H9 (cell line): ENCODE results near the gene FOXC2. TPM values are rescaled to one million over a fixed set of nuclear protein-coding genes. Genes with fewer than 3 reads are reported as not detected.

Experiments used
- DNase-seq: peaks from one replicate; pipeline ENCODE4 v3.0.0-alpha.2; 2017
- H2AFZ ChIP-seq: one replicate; pipeline ENCODE4 v1.6.1; 2013; ENCODE audit warnings: mild to moderate bottlenecking, low read length, control low read depth, moderate library complexity
- H2AK5ac ChIP-seq: 2 replicates; pipeline ENCODE4 v1.6.1; 2013; ENCODE audit warnings: low read length, control low read depth, mixed read lengths; ENCODE audit not compliant: insufficient read length
- H2BK120ac ChIP-seq: one replicate; pipeline ENCODE4 v1.6.1; 2013; ENCODE audit warnings: low read depth, mild to moderate bottlenecking, low read length, control low read depth, inconsistent platforms; ENCODE audit not compliant: poor library complexity, severe bottlenecking
- H2BK12ac ChIP-seq: 2 replicates; pipeline ENCODE4 v1.6.1; 2013; ENCODE audit warnings: low read length, control low read depth, mixed read lengths, low read depth; ENCODE audit not compliant: insufficient read length
- H2BK15ac ChIP-seq: 2 replicates; pipeline ENCODE4 v1.6.1; 2013; ENCODE audit warnings: low read depth, low read length, control low read depth
- H2BK20ac ChIP-seq: one replicate; pipeline ENCODE4 v1.6.1; 2013; ENCODE audit warnings: low read depth, mild to moderate bottlenecking, low read length, control low read depth, inconsistent platforms; ENCODE audit not compliant: poor library complexity, severe bottlenecking
- H2BK5ac ChIP-seq: 2 replicates; pipeline ENCODE4 v1.6.1; 2013; ENCODE audit warnings: low read length, control low read depth, mixed read lengths; ENCODE audit not compliant: insufficient read length
- H3K14ac ChIP-seq: 2 replicates; pipeline ENCODE4 v1.6.1; 2013; ENCODE audit warnings: low read length, control low read depth; ENCODE audit not compliant: insufficient read depth
- H3K18ac ChIP-seq: 2 replicates; pipeline ENCODE4 v1.6.1; 2013; ENCODE audit warnings: low read depth, mild to moderate bottlenecking, mixed read lengths, low read length, control low read depth; ENCODE audit not compliant: insufficient read length
- H3K23ac ChIP-seq: 2 replicates; pipeline ENCODE4 v1.6.1; 2013; ENCODE audit warnings: low read length, control low read depth, mixed read lengths, low read depth; ENCODE audit not compliant: insufficient read length
- H3K23me2 ChIP-seq: 2 replicates; pipeline ENCODE4 v1.6.1; 2013; ENCODE audit warnings: low read depth, mild to moderate bottlenecking, mixed read lengths, low read length, control low read depth; ENCODE audit not compliant: insufficient read length, poor library complexity, severe bottlenecking
- H3K27ac ChIP-seq: 2 replicates; pipeline ENCODE4 v1.5.1; 2013; ENCODE audit warnings: low read length, control low read depth, mixed read lengths, low read depth; ENCODE audit not compliant: insufficient read length
- H3K27me3 ChIP-seq: 2 replicates; pipeline ENCODE4 v1.6.1; 2013; ENCODE audit warnings: low read length, control low read depth, inconsistent platforms; ENCODE audit not compliant: insufficient read depth
- H3K4ac ChIP-seq: 2 replicates; pipeline ENCODE4 v1.6.1; 2013; ENCODE audit warnings: low read depth, mild to moderate bottlenecking, control low read depth, inconsistent platforms, low read length, moderate library complexity
- H3K4me1 ChIP-seq: 2 replicates; pipeline ENCODE4 v1.6.1; 2013; ENCODE audit warnings: low read length, control low read depth, inconsistent platforms; ENCODE audit not compliant: insufficient read depth
- H3K4me2 ChIP-seq: 2 replicates; pipeline ENCODE4 v1.6.1; 2013; ENCODE audit warnings: low read length, control low read depth, mixed read lengths; ENCODE audit not compliant: insufficient read length, insufficient read depth
- H3K56ac ChIP-seq: 2 replicates; pipeline ENCODE4 v1.6.1; 2013; ENCODE audit warnings: low read depth, mild to moderate bottlenecking, mixed read lengths, low read length, control low read depth; ENCODE audit not compliant: insufficient read length
- H3K79me1 ChIP-seq: 2 replicates; pipeline ENCODE4 v1.6.1; 2013; ENCODE audit warnings: low read depth, mild to moderate bottlenecking, moderate library complexity, low read length, control low read depth, inconsistent platforms; ENCODE audit not compliant: insufficient read depth, poor library complexity, severe bottlenecking
- H3K79me2 ChIP-seq: 2 replicates; pipeline ENCODE4 v1.6.1; 2013; ENCODE audit warnings: low read length, control low read depth, inconsistent platforms; ENCODE audit not compliant: insufficient read depth
- H3K9ac ChIP-seq: 2 replicates; pipeline ENCODE4 v1.6.1; 2013; ENCODE audit warnings: low read length, control low read depth, mixed read lengths; ENCODE audit not compliant: insufficient read length; ENCODE audit errors: extremely low read depth
- H3K9me3 ChIP-seq: one replicate; pipeline ENCODE4 v1.6.1; 2013; ENCODE audit warnings: low read depth, low read length, inconsistent platforms; ENCODE audit not compliant: control insufficient read depth
- H3T11ph ChIP-seq: one replicate; pipeline ENCODE4 v1.6.1; 2013; ENCODE audit warnings: mild to moderate bottlenecking, low read length, control low read depth, inconsistent platforms
- H4K20me1 ChIP-seq: one replicate; pipeline ENCODE4 v1.6.1; 2013; ENCODE audit not compliant: control insufficient read depth, insufficient read length, insufficient read depth
- H4K5ac ChIP-seq: 2 replicates; pipeline ENCODE4 v1.6.1; 2013; ENCODE audit warnings: low read depth, mild to moderate bottlenecking, mixed read lengths, low read length, control low read depth; ENCODE audit not compliant: insufficient read length
- H4K8ac ChIP-seq: replicated peaks from 2 replicates; pipeline ENCODE4 v1.6.1; 2013; ENCODE audit warnings: low read length, control low read depth, mixed read lengths, low read depth; ENCODE audit not compliant: insufficient read length
- H4K91ac ChIP-seq: 2 replicates; pipeline ENCODE4 v1.6.1; 2013; ENCODE audit warnings: low read depth, mild to moderate bottlenecking, moderate library complexity, mixed read lengths, low read length, control low read depth; ENCODE audit not compliant: insufficient read length
- H3K27ac Mint-ChIP-seq, 3 experiments: 2 replicates in 2 of 3; 3 replicates in 1 of 3; pipeline ENCODE4 v1.8.0; 2020 to 2021; ENCODE audit warnings: mixed read lengths in 3 of 3, mild to moderate bottlenecking in 1 of 3, moderate library complexity in 1 of 3
- H3K27me3 Mint-ChIP-seq: 2 replicates; pipeline ENCODE4 v1.8.0; 2021; ENCODE audit warnings: low read depth, mild to moderate bottlenecking, moderate library complexity, mixed read lengths
- H3K36me3 Mint-ChIP-seq, 3 experiments: 2 replicates in 2 of 3; 3 replicates in 1 of 3; pipeline ENCODE4 v1.8.0; 2020 to 2021; ENCODE audit warnings: low read depth in 3 of 3, mixed read lengths in 3 of 3; ENCODE audit not compliant: insufficient read depth in 1 of 3
- H3K4me1 Mint-ChIP-seq, 2 experiments: 2 replicates each; pipeline ENCODE4 v1.8.0; 2020; ENCODE audit warnings: mixed read lengths in 2 of 2
- H3K4me3 Mint-ChIP-seq, 2 experiments: 2 replicates in 1 of 2; 3 replicates in 1 of 2; pipeline ENCODE4 v1.8.0; 2020 to 2021; ENCODE audit warnings: mild to moderate bottlenecking in 2 of 2, mixed read lengths in 2 of 2, moderate library complexity in 1 of 2
- H3K9me3 Mint-ChIP-seq, 2 experiments: 2 replicates in 1 of 2; 3 replicates in 1 of 2; pipeline ENCODE4 v1.8.0; 2020; ENCODE audit warnings: mild to moderate bottlenecking in 2 of 2, mixed read lengths in 2 of 2, moderate library complexity in 1 of 2
- CTCF ChIP-seq: fragments of 200-600 bp; sonication (generic); conservative IDR thresholded peaks from 3 replicates; pipeline ENCODE4 v1.8.0; 2021; ENCODE audit warnings: antibody characterized with exemption, mild to moderate bottlenecking
- WGBS: extraction: QIAGEN DNeasy Blood & Tissue Kit; methylation state at CpG from one replicate; pipeline ENCODE4 v1.1.7; 2013; ENCODE audit warnings: missing lambda C conversion rate, low lambda C conversion rate, mixed read lengths; ENCODE audit not compliant: insufficient read length; ENCODE audit errors: extremely low coverage; 5-methylcytosine and 5-hydroxymethylcytosine counted together
- total RNA-seq: library from RNA; stranded (reverse); gene quantifications from 2 replicates; pipeline ENCODE4 v1.2.1, GENCODE V29; 2021

Gene FOXC2
- total RNA-seq, 1 experiment from 2014 or later, result not detected

- no peak overlapping the region for H2BK20ac ChIP-seq
- H3K4me1 ChIP-seq, result no peaks in the 10 kb centered on the region
- H2AK5ac ChIP-seq, result no peak overlapping the region
- H3K27me3 Mint-ChIP-seq, result peaks cover 17% of the 10 kb centered on the region
- H2BK15ac ChIP-seq, result no peak overlapping the region
- TF ChIP-seq CTCF, result no peak
- H3K36me3 Mint-ChIP-seq, result no peaks in the 10 kb centered on the region; a peak in 1 of 7 replicates
- H3K27ac ChIP-seq, result no peak overlapping the region
- H4K20me1 ChIP-seq, result no peaks in the 10 kb centered on the region
- no peaks in the 10 kb centered on the region for H3K9me3 Mint-ChIP-seq
- no peak overlapping the region for H3K23ac ChIP-seq
- H2BK5ac ChIP-seq, result no peak overlapping the region
- no peaks in the 10 kb centered on the region for H3K9me3 ChIP-seq
- no peak overlapping the region for H2AFZ ChIP-seq
- H2BK120ac ChIP-seq, result no peak overlapping the region
- no peak overlapping the region for H3K18ac ChIP-seq
- no peaks in the 10 kb centered on the region for H3K23me2 ChIP-seq
- H4K5ac ChIP-seq, result no peak overlapping the region
- no peak overlapping the region for H3K4me2 ChIP-seq
- no peak overlapping the region for H3K9ac ChIP-seq
- no peak overlapping the region for H3K56ac ChIP-seq
- H2BK12ac ChIP-seq, result no peak overlapping the region
- no peaks in the 10 kb centered on the region for H3K27me3 ChIP-seq
- H4K91ac ChIP-seq, result no peak overlapping the region
- no peak overlapping the region for H3K4me3 Mint-ChIP-seq
- no peak overlapping the region for H4K8ac ChIP-seq
- no peak overlapping the region for H3K4ac ChIP-seq
- no peak overlapping the region for H3K14ac ChIP-seq
- no peaks in the 10 kb centered on the region for H3K79me1 ChIP-seq
- no peaks in the 10 kb centered on the region for H3K79me2 ChIP-seq
- no peaks in the 10 kb centered on the region for H3K4me1 Mint-ChIP-seq
- no peak overlapping the region for H3T11ph ChIP-seq
- WGBS, result no CpG with 5 or more reads among the region's 4 CpGs
- H3K27ac Mint-ChIP-seq, result no peak overlapping the region
- no peak for DNase-seq
Measured at GRCh38 chr16:86602521-86602920, 35.9 kb downstream of the FOXC2 start.
